CD14-positive monocyte (primary cell): ENCODE data around the gene CPNE8. TPM values are rescaled to one million over a fixed set of nuclear protein-coding genes. Genes with fewer than 3 reads are reported as not detected.

Experiments used
- DNase-seq, 3 donors: peaks; one replicate each; pipeline ENCODE4 v3.0.0-alpha.2; 2011 to 2022
- H2AFZ ChIP-seq: 2 replicates; pipeline ENCODE4 v1.6.0; 2012; ENCODE audit warnings: mild to moderate bottlenecking, low read depth, low read length, inconsistent platforms; ENCODE audit not compliant: insufficient read depth, poor library complexity, severe bottlenecking
- H3K27ac ChIP-seq, 2 donors: 1 replicate in 1 of 2; 2 replicates in 1 of 2; pipeline ENCODE4 v1.5.1; 2012 to 2013; ENCODE audit warnings: low read length in 2 of 2, control low read depth in 1 of 2, inconsistent platforms in 1 of 2, low read depth in 1 of 2, mild to moderate bottlenecking in 1 of 2
- H3K27me3 ChIP-seq, 2 donors: one replicate each; pipeline versions ENCODE4 v1.6.0 to v1.6.1; 2011 to 2013; ENCODE audit warnings: low read length in 2 of 2; ENCODE audit not compliant: control insufficient read depth in 2 of 2, insufficient read depth in 2 of 2
- H3K36me3 ChIP-seq, 2 donors: replicated peaks in 1 of 2; 1 replicate in 1 of 2; 2 replicates in 1 of 2; pipeline versions ENCODE4 v1.5.1 to v1.6.1; 2012 to 2013; ENCODE audit warnings: low read length in 2 of 2, control low read depth in 1 of 2, inconsistent platforms in 1 of 2, mild to moderate bottlenecking in 1 of 2; ENCODE audit not compliant: insufficient read depth in 2 of 2, control insufficient read depth in 1 of 2
- H3K4me1 ChIP-seq, 2 donors: 1 replicate in 1 of 2; 2 replicates in 1 of 2; pipeline versions ENCODE4 v1.5.1 to v1.6.1; 2012 to 2013; ENCODE audit warnings: low read length in 2 of 2, control low read depth in 1 of 2, inconsistent platforms in 1 of 2, mild to moderate bottlenecking in 1 of 2, moderate library complexity in 1 of 2; ENCODE audit not compliant: insufficient read depth in 2 of 2, control insufficient read depth in 1 of 2
- H3K4me2 ChIP-seq: replicated peaks from 2 replicates; pipeline ENCODE3; 2012; ENCODE audit warnings: low read length, moderate library complexity, mild to moderate bottlenecking; ENCODE audit not compliant: poor library complexity, severe bottlenecking; ENCODE audit errors: extremely low read depth
- H3K4me3 ChIP-seq, 3 experiments: fragments of 200-600 bp in 1 of 3; sonication (generic) in 1 of 3; replicated peaks in 1 of 3; 1 replicate in 2 of 3; 2 replicates in 1 of 3; pipeline ENCODE4 v1.5.1; 2011 to 2013; ENCODE audit warnings: low read length in 3 of 3, mild to moderate bottlenecking in 3 of 3, control low read depth in 2 of 3, low read depth in 2 of 3, inconsistent platforms in 1 of 3, moderate library complexity in 1 of 3
- H3K79me2 ChIP-seq: 2 replicates; pipeline ENCODE4 v1.6.0; 2012; ENCODE audit warnings: mild to moderate bottlenecking, control low read depth, inconsistent platforms, low read length, moderate library complexity; ENCODE audit not compliant: insufficient read depth
- H3K9ac ChIP-seq: 2 replicates; pipeline ENCODE4 v1.6.0; 2017; ENCODE audit warnings: low read length, mild to moderate bottlenecking; ENCODE audit not compliant: insufficient read depth, poor library complexity, severe bottlenecking
- H3K9me3 ChIP-seq, 2 donors: replicated peaks in 1 of 2; 1 replicate in 1 of 2; 2 replicates in 1 of 2; pipeline versions ENCODE4 v1.5.1 to v1.6.1; 2012 to 2013; ENCODE audit warnings: low read length in 2 of 2, control low read depth in 1 of 2; ENCODE audit not compliant: control insufficient read depth in 1 of 2, insufficient read depth in 1 of 2
- H4K20me1 ChIP-seq: 2 replicates; pipeline ENCODE4 v1.6.0; 2012; ENCODE audit warnings: mild to moderate bottlenecking, low read length, control low read depth, moderate library complexity; ENCODE audit not compliant: insufficient read depth
- H3K27ac Mint-ChIP-seq, 7 donors: one replicate each; pipeline ENCODE4 v1.8.0; 2020; ENCODE audit warnings: mild to moderate bottlenecking in 7 of 7, mixed read lengths in 7 of 7, moderate library complexity in 6 of 7, inconsistent platforms in 2 of 7
- H3K27me3 Mint-ChIP-seq, 3 donors: one replicate each; pipeline ENCODE4 v1.8.0; 2021 to 2022; ENCODE audit warnings: low read depth in 3 of 3, mild to moderate bottlenecking in 3 of 3, mixed read lengths in 3 of 3, moderate library complexity in 3 of 3, inconsistent platforms in 1 of 3
- H3K36me3 Mint-ChIP-seq, 2 donors: one replicate each; pipeline ENCODE4 v1.8.0; 2020; ENCODE audit warnings: mixed read lengths in 2 of 2, inconsistent platforms in 1 of 2, mild to moderate bottlenecking in 1 of 2
- H3K4me1 Mint-ChIP-seq: one replicate; pipeline ENCODE4 v1.8.0; 2020; ENCODE audit warnings: mild to moderate bottlenecking, mixed read lengths
- H3K4me3 Mint-ChIP-seq, 2 donors: one replicate each; pipeline ENCODE4 v1.8.0; 2020; ENCODE audit warnings: mild to moderate bottlenecking in 2 of 2, mixed read lengths in 2 of 2, moderate library complexity in 1 of 2
- H3K9me3 Mint-ChIP-seq, 7 donors: one replicate each; pipeline ENCODE4 v1.8.0; 2020 to 2022; ENCODE audit warnings: mixed read lengths in 7 of 7, mild to moderate bottlenecking in 6 of 7, moderate library complexity in 6 of 7, inconsistent platforms in 2 of 7
- CTCF ChIP-seq: fragments of 200-600 bp; IDR thresholded peaks from one replicate; pipeline ENCODE4 v1.8.0; 2022; ENCODE audit warnings: antibody characterized with exemption, mild to moderate bottlenecking
- WGBS: methylation state at CpG from one replicate; pipeline ENCODE4 v1.1.5; 2013; ENCODE audit warnings: missing lambda C conversion rate; ENCODE audit not compliant: insufficient coverage; 5-methylcytosine and 5-hydroxymethylcytosine counted together
- intact Hi-C, 2 donors: fragments of 100-400 bp; cut with micrococcal nuclease; formaldehyde crosslinking; loops; one replicate each; pipeline versions ENCODE4 v1.15.0 to v1.15.1; 2023
- polyA plus RNA-seq, 3 donors: library from polyadenylated mRNA; depleted of rRNA in 1 of 3; unstranded in 2 of 3; stranded (reverse) in 1 of 3; fragments of 300-500 nt in 2 of 3; fragments of >200 nt in 1 of 3; fragmentation: Illumina TruSeq in 2 of 3; gene quantifications; 1 replicate in 2 of 3; 2 replicates in 1 of 3; pipeline ENCODE4 v1.2.3, GENCODE V29; 2012 to 2021

Gene CPNE8
- polyA plus RNA-seq, 3 donors = 15.2 to 22.5 (median 19.0) TPM

- H3K27me3 Mint-ChIP-seq = no peaks in the 10 kb centered on the region
- Histone ChIP-seq H3K36me3 (peaks cover 0 to 12% of the 10 kb centered on the region in 2 donors), H3K9me3 (no peaks in the 10 kb centered on the region), H3K79me2 (peaks cover 83% of the 10 kb centered on the region), H3K4me3 (no peak overlapping the region), H3K27ac (no peak overlapping the region), H3K27me3 (no peaks in the 10 kb centered on the region), H2AFZ (no peak overlapping the region), H3K9ac (no peak overlapping the region), H3K4me2 (no peak overlapping the region), H4K20me1 (peaks cover 69% of the 10 kb centered on the region), H3K4me1 (peaks cover 6 to 20% of the 10 kb centered on the region in 2 donors)
- DNase-seq = no peak
- no peak overlapping the region for H3K4me3 Mint-ChIP-seq
- no CpG with 5 or more reads among the region's 3 CpGs for WGBS
- H3K36me3 Mint-ChIP-seq = peaks cover 6 to 9% of the 10 kb centered on the region in 2 donors
- intact Hi-C loops = no loop called here
- TF ChIP-seq CTCF = no peak
- no peak overlapping the region for H3K27ac Mint-ChIP-seq
- peaks cover 0 to 7% (median 0%) of the 10 kb centered on the region in 7 donors for H3K9me3 Mint-ChIP-seq
- peaks cover 38% of the 10 kb centered on the region for H3K4me1 Mint-ChIP-seq
Observed at GRCh38 chr12:38875586-38876228, 29.7 kb downstream of the CPNE8 start.

GRCh38 chr12:38872561-38872960 lies 32.8 kb downstream of the CPNE8 start:
- Mint-ChIP-seq H3K36me3 (peaks cover 21 to 24% of the 10 kb centered on the region in 2 donors), H3K27me3 (no peaks in the 10 kb centered on the region), H3K27ac (peak overlapping the region in 5 of 7 donors; percentile 5 to 74 (median 45)), H3K9me3 (peaks cover 0 to 1% (median 0%) of the 10 kb centered on the region in 7 donors), H3K4me1 (peaks cover 31% of the 10 kb centered on the region), H3K4me3 (no peak overlapping the region)
- no peak for DNase-seq
- Histone ChIP-seq H3K27ac (peak overlapping the region in 1 of 2 donors; percentile 66), H3K4me1 (peaks cover 6 to 20% of the 10 kb centered on the region in 2 donors), H4K20me1 (peaks cover 48% of the 10 kb centered on the region), H2AFZ (no peak overlapping the region), H3K4me3 (no peak overlapping the region), H3K27me3 (no peaks in the 10 kb centered on the region), H3K9ac (no peak overlapping the region), H3K4me2 (peak overlapping the region; percentile 26), H3K9me3 (no peaks in the 10 kb centered on the region), H3K79me2 (peaks cover 73% of the 10 kb centered on the region), H3K36me3 (peaks cover 0 to 31% of the 10 kb centered on the region in 2 donors)
- no peak for TF ChIP-seq CTCF
- intact Hi-C loops = no loop called here
